Liver (tissue), 3 donors: Measurements from ENCODE around the gene APBB1.

Experiments
- CTCF ChIP-seq: fragments of 150-350 bp; IDR thresholded peaks from 2 replicates; pipeline ENCODE4 v1.5.1; 2017; ENCODE audit warnings: improper control_type of control experiment, low read depth, low read length; ENCODE audit not compliant: missing input control
- HNF4A ChIP-seq, 2 donors: conservative IDR thresholded peaks; 2 replicates each; pipeline ENCODE4 v1.6.1; 2016; ENCODE audit warnings: antibody characterized with exemption in 2 of 2, mild to moderate bottlenecking in 2 of 2
- JUND ChIP-seq, 2 donors: IDR thresholded peaks; 2 replicates each; pipeline ENCODE4 v1.6.1; 2016; ENCODE audit warnings: antibody characterized with exemption in 2 of 2
- RAD21 ChIP-seq, 2 donors: IDR thresholded peaks; 2 replicates each; pipeline ENCODE4 v1.6.1; 2016; ENCODE audit warnings: antibody characterized with exemption in 2 of 2, mild to moderate bottlenecking in 2 of 2
- REST ChIP-seq: IDR thresholded peaks from 2 replicates; pipeline ENCODE4 v1.6.1; 2016; ENCODE audit warnings: antibody characterized with exemption, mild to moderate bottlenecking
- ZBTB33 ChIP-seq: IDR thresholded peaks from 2 replicates; pipeline ENCODE4 v1.6.1; 2016; ENCODE audit warnings: antibody characterized with exemption
- donor health status: healthy.
- donor health status: healthy.

GRCh38 chr11:6354651-6355485 lies 64.0 kb downstream of the APBB1 start:
- no peak for TF ChIP-seq REST
- no peak for TF ChIP-seq CTCF
- peak; percentile 65 to 66 for TF ChIP-seq HNF4A (conservative IDR thresholded peaks at IDR 0.05)
- TF ChIP-seq ZBTB33: no peak
- peak; percentile 20 to 31 for TF ChIP-seq RAD21 (IDR thresholded peaks at IDR 0.05)
- peak; percentile 32 to 54 for TF ChIP-seq JUND (IDR thresholded peaks at IDR 0.05)
